HepG2 (cell line): Measurements from ENCODE around the gene SPPL3.

Experiments used
- CREM ChIP-seq, 2 experiments: sonication (generic) in 1 of 2; formaldehyde crosslinking in 1 of 2; IDR thresholded peaks; 2 replicates each; pipeline versions ENCODE4 v1.4.0 to v1.6.1; 2016 to 2020; ENCODE audit warnings: antibody characterized with exemption in 1 of 2, mild to moderate bottlenecking in 1 of 2, missing genetic modification reagents in 1 of 2
- CTCF ChIP-seq: sonication (generic); formaldehyde crosslinking; IDR thresholded peaks from 2 replicates; pipeline ENCODE4 v1.5.0; 2020; ENCODE audit warnings: mild to moderate bottlenecking, missing genetic modification reagents, moderate library complexity
- KLF16 ChIP-seq, 2 experiments: sonication (generic) in 1 of 2; formaldehyde crosslinking in 1 of 2; IDR thresholded peaks; 2 replicates each; pipeline versions ENCODE4 v1.6.1 to v1.8.0; 2016 to 2023; ENCODE audit warnings: missing genetic modification reagents in 2 of 2, missing compliant biosample characterization in 1 of 2
- MBNL3 ChIP-seq: fragments of 250-450 bp; sonication (Bioruptor Pico); conservative IDR thresholded peaks from 2 replicates; pipeline ENCODE4 v1.8.0; 2022; ENCODE audit warnings: mild to moderate bottlenecking, inconsistent platforms
- PHF20 ChIP-seq: sonication (generic); formaldehyde crosslinking; IDR thresholded peaks from 2 replicates; pipeline ENCODE4 v1.5.0; 2020; ENCODE audit warnings: mild to moderate bottlenecking, missing genetic modification reagents
- POGK ChIP-seq: sonication (generic); formaldehyde crosslinking; conservative IDR thresholded peaks from 2 replicates; pipeline ENCODE4 v1.8.0; 2022; ENCODE audit warnings: mild to moderate bottlenecking, moderate library complexity, missing genetic modification reagents
- SMC3 ChIP-seq: IDR thresholded peaks from 2 replicates; pipeline ENCODE4 v1.6.1; 2011; ENCODE audit warnings: low read length, improper control_type of control experiment
- ZNF24 ChIP-seq: fragments of 450-650 bp; IDR thresholded peaks from 2 replicates; pipeline ENCODE4 v1.6.1; 2017; ENCODE audit warnings: antibody characterized with exemption, mild to moderate bottlenecking
- ZNF615 ChIP-seq: sonication (generic); formaldehyde crosslinking; IDR thresholded peaks from 2 replicates; pipeline ENCODE4 v1.5.0; 2020; ENCODE audit warnings: mild to moderate bottlenecking, missing genetic modification reagents, borderline replicate concordance
- ZNF724P ChIP-seq: sonication (generic); formaldehyde crosslinking; IDR thresholded peaks from 2 replicates; pipeline ENCODE4 v1.8.0; 2022; ENCODE audit warnings: missing genetic modification reagents, borderline replicate concordance
- TF ChIP-seq, protein P1 (sequence below): sonication (generic); formaldehyde crosslinking; IDR thresholded peaks from 2 replicates; pipeline ENCODE4 v1.4.0; 2020; ENCODE audit warnings: missing genetic modification reagents
- TF ChIP-seq, protein P2 (sequence below): sonication (generic); formaldehyde crosslinking; IDR thresholded peaks from 2 replicates; pipeline ENCODE4 v1.8.1; 2023; ENCODE audit warnings: mild to moderate bottlenecking, missing genetic modification reagents
- TF ChIP-seq, protein P3 (sequence below): sonication (generic); formaldehyde crosslinking; IDR thresholded peaks from 2 replicates; pipeline ENCODE4 v1.5.0; 2020; ENCODE audit warnings: missing genetic modification reagents
- TF ChIP-seq, protein P4 (sequence below): IDR thresholded peaks from 2 replicates; pipeline ENCODE4 v1.6.1; 2016

DNA sequence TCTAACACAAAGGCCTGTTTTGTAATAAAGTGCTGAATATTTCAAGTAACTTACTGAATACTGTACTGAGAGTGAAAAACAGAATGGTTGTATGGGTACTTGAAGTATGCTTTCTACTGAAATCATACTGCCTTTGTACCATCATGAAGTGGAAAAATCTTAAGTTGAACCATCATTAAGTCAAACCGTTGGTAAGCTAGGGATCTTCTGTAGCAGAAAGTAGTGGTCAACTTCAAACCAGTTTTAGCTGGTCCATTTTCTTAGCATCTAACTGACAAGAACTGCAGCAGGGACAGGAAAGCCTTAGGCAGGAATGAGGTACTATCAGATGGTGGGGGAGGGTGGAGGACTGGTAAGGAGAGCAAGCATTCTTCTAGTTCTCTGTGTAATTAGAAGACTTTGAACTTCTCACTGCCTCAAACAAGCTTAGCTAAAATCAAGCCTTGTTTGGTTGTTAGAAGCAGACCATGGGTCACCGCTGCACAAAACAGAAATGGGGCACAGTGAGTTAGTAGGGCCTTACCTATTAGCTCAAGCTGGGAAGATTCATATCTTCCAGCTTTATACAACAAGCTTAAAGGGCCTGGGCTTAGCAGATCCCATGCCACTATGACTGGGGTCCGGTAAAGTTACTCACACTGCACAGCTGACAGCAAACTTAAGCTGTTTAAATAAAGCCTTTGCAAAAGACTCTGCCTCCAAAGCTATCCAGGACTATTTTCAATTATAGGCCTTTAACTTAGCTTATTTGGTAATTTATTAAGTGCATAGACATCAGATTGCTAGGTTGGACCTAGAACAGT is 104.7 kb downstream of the SPPL3 start:
- TF ChIP-seq, protein P1, sequence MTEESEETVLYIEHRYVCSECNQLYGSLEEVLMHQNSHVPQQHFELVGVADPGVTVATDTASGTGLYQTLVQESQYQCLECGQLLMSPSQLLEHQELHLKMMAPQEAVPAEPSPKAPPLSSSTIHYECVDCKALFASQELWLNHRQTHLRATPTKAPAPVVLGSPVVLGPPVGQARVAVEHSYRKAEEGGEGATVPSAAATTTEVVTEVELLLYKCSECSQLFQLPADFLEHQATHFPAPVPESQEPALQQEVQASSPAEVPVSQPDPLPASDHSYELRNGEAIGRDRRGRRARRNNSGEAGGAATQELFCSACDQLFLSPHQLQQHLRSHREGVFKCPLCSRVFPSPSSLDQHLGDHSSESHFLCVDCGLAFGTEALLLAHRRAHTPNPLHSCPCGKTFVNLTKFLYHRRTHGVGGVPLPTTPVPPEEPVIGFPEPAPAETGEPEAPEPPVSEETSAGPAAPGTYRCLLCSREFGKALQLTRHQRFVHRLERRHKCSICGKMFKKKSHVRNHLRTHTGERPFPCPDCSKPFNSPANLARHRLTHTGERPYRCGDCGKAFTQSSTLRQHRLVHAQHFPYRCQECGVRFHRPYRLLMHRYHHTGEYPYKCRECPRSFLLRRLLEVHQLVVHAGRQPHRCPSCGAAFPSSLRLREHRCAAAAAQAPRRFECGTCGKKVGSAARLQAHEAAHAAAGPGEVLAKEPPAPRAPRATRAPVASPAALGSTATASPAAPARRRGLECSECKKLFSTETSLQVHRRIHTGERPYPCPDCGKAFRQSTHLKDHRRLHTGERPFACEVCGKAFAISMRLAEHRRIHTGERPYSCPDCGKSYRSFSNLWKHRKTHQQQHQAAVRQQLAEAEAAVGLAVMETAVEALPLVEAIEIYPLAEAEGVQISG, result no peak
- TF ChIP-seq, protein P2, sequence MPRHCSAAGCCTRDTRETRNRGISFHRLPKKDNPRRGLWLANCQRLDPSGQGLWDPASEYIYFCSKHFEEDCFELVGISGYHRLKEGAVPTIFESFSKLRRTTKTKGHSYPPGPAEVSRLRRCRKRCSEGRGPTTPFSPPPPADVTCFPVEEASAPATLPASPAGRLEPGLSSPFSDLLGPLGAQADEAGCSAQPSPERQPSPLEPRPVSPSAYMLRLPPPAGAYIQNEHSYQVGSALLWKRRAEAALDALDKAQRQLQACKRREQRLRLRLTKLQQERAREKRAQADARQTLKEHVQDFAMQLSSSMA (CRISPR knock-in tag), result no peak
- TF ChIP-seq CREM (IDR thresholded peaks at IDR 0.05) (no peak), CREM (CRISPR knock-in tag; IDR thresholded peaks at IDR 0.05) (no peak), CTCF (no peak), KLF16 (CRISPR knock-in tag; IDR thresholded peaks at IDR 0.05) (no peak), SMC3 (no peak), ZNF24 (no peak), ZNF615 (CRISPR knock-in tag) (no peak), MBNL3 (no peak), POGK (CRISPR knock-in tag) (no peak), ZNF724P (no peak), PHF20 (CRISPR knock-in tag) (no peak)
- TF ChIP-seq, protein P3, sequence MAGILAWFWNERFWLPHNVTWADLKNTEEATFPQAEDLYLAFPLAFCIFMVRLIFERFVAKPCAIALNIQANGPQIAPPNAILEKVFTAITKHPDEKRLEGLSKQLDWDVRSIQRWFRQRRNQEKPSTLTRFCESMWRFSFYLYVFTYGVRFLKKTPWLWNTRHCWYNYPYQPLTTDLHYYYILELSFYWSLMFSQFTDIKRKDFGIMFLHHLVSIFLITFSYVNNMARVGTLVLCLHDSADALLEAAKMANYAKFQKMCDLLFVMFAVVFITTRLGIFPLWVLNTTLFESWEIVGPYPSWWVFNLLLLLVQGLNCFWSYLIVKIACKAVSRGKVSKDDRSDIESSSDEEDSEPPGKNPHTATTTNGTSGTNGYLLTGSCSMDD (CRISPR knock-in tag), result no peak
- TF ChIP-seq, protein P4, sequence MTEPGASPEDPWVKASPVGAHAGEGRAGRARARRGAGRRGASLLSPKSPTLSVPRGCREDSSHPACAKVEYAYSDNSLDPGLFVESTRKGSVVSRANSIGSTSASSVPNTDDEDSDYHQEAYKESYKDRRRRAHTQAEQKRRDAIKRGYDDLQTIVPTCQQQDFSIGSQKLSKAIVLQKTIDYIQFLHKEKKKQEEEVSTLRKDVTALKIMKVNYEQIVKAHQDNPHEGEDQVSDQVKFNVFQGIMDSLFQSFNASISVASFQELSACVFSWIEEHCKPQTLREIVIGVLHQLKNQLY (CRISPR knock-in tag), result no peak
